Naive thymus-derived CD8-positive, alpha-beta T cell (primary cell): Measurements from ENCODE around the gene HTT. TPM values are rescaled to one million over a fixed set of nuclear protein-coding genes. Genes with fewer than 3 reads are reported as not detected.

Source experiments
- ATAC-seq, 2 donors: fragments of 150-1000 bp; cut with Tn5 transposase in 1 of 2; sonication (Bioruptor Pico), chemical (Tn5 transposase) in 1 of 2; 1 replicate in 1 of 2; 2 replicates in 1 of 2; pipeline ENCODE4 v1.10.0; 2021; ENCODE audit warnings: mild to moderate bottlenecking in 2 of 2, moderate library complexity in 2 of 2
- POLR2A ChIA-PET: fragments of 350-600 bp; sonication (Branson Sonifier 250); formaldehyde crosslinking; loops from one replicate; lab custom pipeline; 2021; ENCODE audit warnings: antibody characterized with exemption; lab: Charles Lee
- DNase-seq, 10 donors: peaks; one replicate each; pipeline versions ENCODE4 v3.0.0 to v3.0.0-alpha.2; 2020 to 2022
- H3K27ac Mint-ChIP-seq, 10 donors: one replicate each; pipeline ENCODE4 v1.8.0; 2020 to 2022; ENCODE audit warnings: mild to moderate bottlenecking in 10 of 10, mixed read lengths in 10 of 10, moderate library complexity in 4 of 10, inconsistent platforms in 1 of 10
- H3K27me3 Mint-ChIP-seq, 5 donors: one replicate each; pipeline ENCODE4 v1.8.0; 2021 to 2022; ENCODE audit warnings: mixed read lengths in 5 of 5
- H3K36me3 Mint-ChIP-seq, 3 donors: one replicate each; pipeline ENCODE4 v1.8.0; 2020 to 2022; ENCODE audit warnings: mixed read lengths in 3 of 3, mild to moderate bottlenecking in 2 of 3, inconsistent platforms in 1 of 3
- H3K4me1 Mint-ChIP-seq, 4 donors: one replicate each; pipeline ENCODE4 v1.8.0; 2021 to 2022; ENCODE audit warnings: mixed read lengths in 4 of 4
- H3K4me3 Mint-ChIP-seq, 10 donors: one replicate each; pipeline ENCODE4 v1.8.0; 2020 to 2022; ENCODE audit warnings: mild to moderate bottlenecking in 10 of 10, mixed read lengths in 10 of 10, moderate library complexity in 6 of 10, inconsistent platforms in 1 of 10
- H3K9me3 Mint-ChIP-seq, 9 donors: one replicate each; pipeline ENCODE4 v1.8.0; 2020 to 2022; ENCODE audit warnings: mixed read lengths in 9 of 9, mild to moderate bottlenecking in 3 of 9, inconsistent platforms in 1 of 9, moderate library complexity in 1 of 9
- polyA plus RNA-seq, 3 donors: library from polyadenylated mRNA; unstranded; fragments of 300-500 nt; fragmentation: Illumina TruSeq; gene quantifications; one replicate each; pipeline ENCODE4 v1.2.3, GENCODE V29; 2021
- total RNA-seq, 8 experiments: library from RNA in 2 of 8; stranded (reverse) in 2 of 8; gene quantifications; one replicate each; pipeline ENCODE4 v1.2.3 and lab custom pipeline; 2021 to 2026

Gene HTT
- total and polyA plus RNA-seq, 5 experiments from 2014 or later, result 2.2 to 64.6 (median 5.0) TPM

DNA sequence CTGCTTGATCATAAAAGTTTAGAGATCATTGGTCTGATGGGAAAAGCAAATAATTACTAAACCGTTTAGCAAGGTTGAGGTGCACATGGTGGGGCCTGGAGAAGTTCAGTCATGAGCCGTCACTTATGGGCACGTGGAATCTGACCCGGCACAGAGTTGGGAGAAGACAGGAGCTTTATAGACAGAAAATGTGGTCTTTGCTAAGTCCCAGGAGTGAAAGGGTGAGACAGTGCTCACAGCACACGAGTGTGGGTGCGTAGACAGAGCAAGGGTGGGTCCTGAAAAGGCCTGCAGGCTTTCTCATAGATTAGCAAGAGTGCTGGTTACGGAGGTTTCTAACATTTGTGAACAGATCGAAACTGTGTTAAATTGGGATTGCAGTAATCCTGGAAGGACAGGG, 43.8 kb downstream of the HTT start:
- H3K4me1 Mint-ChIP-seq, result peaks cover 6 to 7% (median 7%) of the 10 kb centered on the region in 4 donors
- H3K27me3 Mint-ChIP-seq, result no peaks in the 10 kb centered on the region
- DNase-seq (no peak), ATAC-seq (no peak)
- H3K27ac Mint-ChIP-seq, result peak overlapping the region in 3 of 10 donors; percentile 7 to 57 (median 34)
- H3K36me3 Mint-ChIP-seq, result peaks cover 4 to 96% (median 16%) of the 10 kb centered on the region in 3 donors
- H3K4me3 Mint-ChIP-seq, result no peak overlapping the region
- no peaks in the 10 kb centered on the region for H3K9me3 Mint-ChIP-seq
- POLR2A ChIA-PET, result no interaction called here

DNA sequence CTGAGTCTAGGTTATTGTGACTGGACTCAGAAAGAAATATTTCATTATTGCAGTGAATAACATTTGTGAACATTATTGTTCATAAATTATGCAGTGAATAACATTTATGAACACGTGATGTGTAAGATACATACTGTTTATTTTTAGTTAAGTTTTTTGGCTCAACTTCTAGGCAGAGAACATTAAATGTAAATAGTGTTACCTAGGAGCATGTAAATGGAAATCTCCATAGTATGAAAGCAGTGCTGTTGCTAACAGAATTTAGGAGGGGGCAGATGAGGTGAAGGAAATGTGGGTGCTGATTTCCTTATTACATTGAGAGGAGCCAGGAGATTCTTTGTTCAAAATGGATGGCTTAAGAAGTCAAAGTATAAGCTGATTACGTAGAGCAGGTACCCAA, 45.0 kb downstream of the HTT start:
- peaks cover 4 to 94% (median 16%) of the 10 kb centered on the region in 3 donors for H3K36me3 Mint-ChIP-seq
- no peak overlapping the region for H3K4me3 Mint-ChIP-seq
- H3K9me3 Mint-ChIP-seq, result no peaks in the 10 kb centered on the region
- POLR2A ChIA-PET, result no interaction called here
- H3K4me1 Mint-ChIP-seq, result peaks cover 6 to 7% (median 7%) of the 10 kb centered on the region in 4 donors
- ATAC-seq, result no peak
- H3K27ac Mint-ChIP-seq, result no peak overlapping the region
- no peaks in the 10 kb centered on the region for H3K27me3 Mint-ChIP-seq
- DNase-seq, result no peak

DNA sequence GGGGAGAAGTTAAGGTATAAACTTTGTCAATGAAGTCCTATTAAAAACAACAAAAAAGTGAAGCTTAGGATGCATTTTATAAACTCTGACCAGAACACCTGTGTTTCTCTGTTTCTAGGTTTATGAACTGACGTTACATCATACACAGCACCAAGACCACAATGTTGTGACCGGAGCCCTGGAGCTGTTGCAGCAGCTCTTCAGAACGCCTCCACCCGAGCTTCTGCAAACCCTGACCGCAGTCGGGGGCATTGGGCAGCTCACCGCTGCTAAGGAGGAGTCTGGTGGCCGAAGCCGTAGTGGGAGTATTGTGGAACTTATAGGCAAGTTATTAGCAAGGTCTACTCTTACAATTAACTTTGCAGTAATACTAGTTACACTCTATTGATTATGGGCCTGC, 46.6 kb downstream of the HTT start:
- Mint-ChIP-seq H3K27me3 (no peaks in the 10 kb centered on the region), H3K36me3 (peaks cover 4 to 88% (median 11%) of the 10 kb centered on the region in 3 donors), H3K4me3 (no peak overlapping the region), H3K9me3 (no peaks in the 10 kb centered on the region), H3K4me1 (peaks cover 6 to 7% (median 7%) of the 10 kb centered on the region in 4 donors), H3K27ac (peak overlapping the region in 3 of 10 donors; percentile 11 to 37 (median 12))
- POLR2A ChIA-PET, result interaction anchor here (0.6 kb wide), 1 partner anchor 105 kb away, joined by 7 read pairs; no protein-coding TSS in a partner anchor
- ATAC-seq (no peak), DNase-seq (no peak)

DNA sequence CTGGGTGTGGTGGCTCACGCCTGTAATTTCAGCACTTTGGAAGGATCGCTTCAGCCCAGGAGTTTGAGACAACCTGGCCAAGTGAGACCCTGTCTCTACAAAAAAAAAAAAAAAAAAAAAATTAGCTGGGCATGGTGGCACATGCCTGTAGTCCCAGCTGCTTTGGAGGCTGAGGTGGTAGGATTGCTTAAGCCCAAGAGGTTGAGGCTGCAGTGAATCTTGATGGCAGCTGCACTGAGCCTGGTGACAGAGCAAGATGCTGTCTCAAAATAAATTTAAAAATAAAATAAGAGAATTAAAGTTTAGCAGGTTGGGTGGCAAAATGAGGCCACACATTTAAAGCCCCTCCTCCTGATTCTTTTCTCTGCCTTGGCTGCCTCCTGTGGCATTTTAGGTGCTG, 47.1 kb downstream of the HTT start:
- H3K36me3 Mint-ChIP-seq, result peaks cover 4 to 87% (median 11%) of the 10 kb centered on the region in 3 donors
- no peak overlapping the region for H3K4me3 Mint-ChIP-seq
- H3K9me3 Mint-ChIP-seq, result no peaks in the 10 kb centered on the region
- no peak for ATAC-seq
- no peak overlapping the region for H3K27ac Mint-ChIP-seq
- POLR2A ChIA-PET, result interaction anchor here (0.6 kb wide), 1 partner anchor 239 kb away, joined by 3 read pairs; no protein-coding TSS in a partner anchor
- DNase-seq, result no peak
- peaks cover 6 to 7% (median 7%) of the 10 kb centered on the region in 4 donors for H3K4me1 Mint-ChIP-seq
- no peaks in the 10 kb centered on the region for H3K27me3 Mint-ChIP-seq

DNA sequence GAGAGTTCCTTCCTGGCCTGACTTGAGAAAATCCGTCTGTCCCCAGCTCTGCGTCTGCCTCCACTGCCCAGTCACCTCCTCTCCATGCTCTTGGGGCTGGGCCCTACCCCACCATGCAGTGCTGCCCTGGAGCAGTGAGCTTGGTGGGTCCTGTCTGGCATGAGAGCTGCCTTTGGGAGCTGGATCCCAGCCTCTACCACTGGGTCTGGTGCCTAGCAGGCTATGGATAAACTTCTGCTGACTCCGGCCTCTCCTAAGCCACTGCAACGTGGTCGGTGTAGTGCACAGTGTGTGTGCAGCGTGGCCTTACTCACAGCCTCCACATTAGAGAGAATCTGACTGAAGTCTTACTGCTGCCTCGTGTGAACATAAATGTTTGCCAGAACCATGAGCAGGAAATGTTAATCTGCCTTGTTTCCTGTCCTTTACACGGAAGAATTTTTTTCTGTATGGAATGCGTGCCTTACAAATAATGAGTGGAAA, 47.6 kb downstream of the HTT start:
- H3K4me3 Mint-ChIP-seq, result peak overlapping the region in 1 of 10 donors; percentile 10
- no peaks in the 10 kb centered on the region for H3K27me3 Mint-ChIP-seq
- H3K4me1 Mint-ChIP-seq, result peaks cover 6 to 7% (median 7%) of the 10 kb centered on the region in 4 donors
- peak overlapping the region in 9 of 10 donors; percentile 0 to 86 (median 33) for H3K27ac Mint-ChIP-seq
- H3K36me3 Mint-ChIP-seq, result peaks cover 4 to 88% (median 16%) of the 10 kb centered on the region in 3 donors
- DNase-seq (no peak), ATAC-seq (peak in 1 of 2 donors; percentile 18)
- no peaks in the 10 kb centered on the region for H3K9me3 Mint-ChIP-seq
- POLR2A ChIA-PET, result interaction anchor here (0.6 kb wide), 1 partner anchor 240 kb away, joined by 3 read pairs; no protein-coding TSS in a partner anchor

DNA sequence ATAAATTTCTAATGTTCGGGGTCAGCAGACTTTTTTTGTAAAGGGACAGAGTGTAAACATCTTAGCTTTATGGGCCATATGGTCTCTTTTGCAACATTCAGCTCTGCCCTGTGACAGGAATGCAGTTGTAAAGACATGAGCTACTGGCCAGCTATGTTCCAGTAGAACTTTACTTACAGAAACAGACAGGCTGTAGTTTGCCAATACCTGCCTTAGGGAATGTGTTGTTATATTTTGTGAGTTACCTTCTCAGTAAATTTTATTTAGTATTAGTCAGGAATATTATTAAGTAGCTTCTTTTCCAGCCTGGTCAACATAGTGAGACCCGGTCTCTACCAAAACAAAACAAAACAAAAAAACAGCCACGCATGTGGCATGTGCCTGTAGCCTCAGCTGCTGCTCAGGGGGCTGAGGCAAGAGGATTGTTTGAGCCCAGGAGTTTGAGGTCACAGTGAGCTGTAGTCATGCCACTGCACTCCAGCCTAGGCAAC, 48.7 kb downstream of the HTT start:
- H3K36me3 Mint-ChIP-seq, result peaks cover 6 to 87% (median 20%) of the 10 kb centered on the region in 3 donors
- H3K27ac Mint-ChIP-seq, result peak overlapping the region in 5 of 10 donors; percentile 16 to 86 (median 53)
- no peak for DNase-seq
- no peaks in the 10 kb centered on the region for H3K27me3 Mint-ChIP-seq
- no peaks in the 10 kb centered on the region for H3K9me3 Mint-ChIP-seq
- no peak overlapping the region for H3K4me3 Mint-ChIP-seq
- POLR2A ChIA-PET, result no interaction called here
- H3K4me1 Mint-ChIP-seq, result peaks cover 6 to 7% (median 7%) of the 10 kb centered on the region in 4 donors
- ATAC-seq, result no peak

DNA sequence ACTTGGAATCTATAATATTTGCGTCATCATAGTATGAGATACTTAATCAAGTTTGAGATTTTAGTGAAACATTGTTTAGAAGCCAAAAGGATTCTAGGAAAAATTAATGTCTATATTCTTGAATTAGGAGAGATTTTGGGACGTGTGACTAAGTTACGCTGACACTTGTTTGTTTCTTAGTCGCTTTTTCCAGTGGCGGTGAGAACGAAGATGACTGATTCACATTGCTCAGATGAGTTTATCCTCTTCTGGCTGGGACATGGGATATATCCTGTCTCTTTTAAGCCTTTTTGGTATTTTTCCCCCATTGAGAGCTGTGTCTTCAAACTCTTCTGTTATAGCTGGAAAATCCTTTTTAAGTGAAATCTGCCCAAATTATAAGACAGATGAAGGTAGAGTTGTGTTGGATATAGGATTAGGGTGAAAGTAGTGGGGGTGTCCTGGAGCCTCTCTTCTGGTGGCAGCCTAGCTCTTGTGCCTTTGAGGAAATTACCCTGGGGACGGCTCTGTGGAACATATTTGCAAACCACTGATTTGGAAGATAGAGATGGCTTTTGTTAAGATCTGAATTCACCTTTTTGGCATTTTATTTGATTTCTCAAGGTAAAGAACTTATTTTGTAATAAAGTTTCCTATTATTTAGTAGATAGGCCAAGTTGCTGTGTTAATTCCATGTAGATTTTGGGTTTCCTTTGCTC, 49.7 kb downstream of the HTT start:
- no peak for ATAC-seq
- POLR2A ChIA-PET, result no interaction called here
- Mint-ChIP-seq H3K4me3 (no peak overlapping the region), H3K9me3 (no peaks in the 10 kb centered on the region), H3K27ac (peak overlapping the region in 1 of 10 donors; percentile 16), H3K36me3 (peaks cover 14 to 86% (median 18%) of the 10 kb centered on the region in 3 donors), H3K4me1 (peaks cover 6 to 7% (median 7%) of the 10 kb centered on the region in 4 donors), H3K27me3 (no peaks in the 10 kb centered on the region)
- no peak for DNase-seq

DNA sequence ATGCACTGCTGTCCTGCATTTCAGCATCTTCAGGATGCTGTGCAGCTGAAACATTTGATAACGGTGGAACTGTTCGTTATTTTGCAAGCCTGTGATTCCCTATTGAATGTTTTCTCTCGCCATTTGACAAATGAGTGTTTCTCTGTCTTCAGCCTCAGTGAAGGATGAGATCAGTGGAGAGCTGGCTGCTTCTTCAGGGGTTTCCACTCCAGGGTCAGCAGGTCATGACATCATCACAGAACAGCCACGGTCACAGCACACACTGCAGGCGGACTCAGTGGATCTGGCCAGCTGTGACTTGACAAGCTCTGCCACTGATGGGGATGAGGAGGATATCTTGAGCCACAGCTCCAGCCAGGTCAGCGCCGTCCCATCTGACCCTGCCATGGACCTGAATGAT, 52.6 kb downstream of the HTT start:
- H3K36me3 Mint-ChIP-seq, result peaks cover 23 to 88% (median 29%) of the 10 kb centered on the region in 3 donors
- POLR2A ChIA-PET, result interaction anchor here (0.7 kb wide), 1 partner anchor 31 kb away, joined by 3 read pairs; no protein-coding TSS in a partner anchor
- DNase-seq, result no peak
- no peak overlapping the region for H3K27ac Mint-ChIP-seq
- H3K9me3 Mint-ChIP-seq, result no peaks in the 10 kb centered on the region
- H3K27me3 Mint-ChIP-seq, result no peaks in the 10 kb centered on the region
- H3K4me3 Mint-ChIP-seq, result no peak overlapping the region
- ATAC-seq, result no peak
- peaks cover 3 to 4% (median 3%) of the 10 kb centered on the region in 4 donors for H3K4me1 Mint-ChIP-seq

DNA sequence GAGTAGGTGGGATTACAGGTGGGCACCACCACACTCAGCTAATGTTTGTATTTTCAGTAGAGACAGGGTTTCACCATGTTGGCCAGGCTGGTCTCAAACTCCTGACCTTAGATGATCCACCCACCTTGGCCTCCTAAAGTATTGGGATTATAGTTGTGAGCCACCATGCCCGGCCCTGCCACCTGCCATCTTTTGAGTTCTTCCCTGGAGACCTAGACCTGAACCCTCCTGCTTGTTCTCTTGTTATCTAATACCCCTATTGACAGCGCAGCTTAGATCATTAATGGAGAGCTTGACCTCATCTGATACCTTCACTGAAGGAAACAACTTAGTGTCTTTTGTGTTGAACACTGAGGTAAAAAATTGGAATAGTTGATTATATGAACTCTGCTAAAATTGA, 53.6 kb downstream of the HTT start:
- POLR2A ChIA-PET, result no interaction called here
- Mint-ChIP-seq H3K9me3 (no peaks in the 10 kb centered on the region), H3K4me3 (no peak overlapping the region), H3K4me1 (no peaks in the 10 kb centered on the region), H3K36me3 (peaks cover 23 to 87% (median 37%) of the 10 kb centered on the region in 3 donors), H3K27ac (peak overlapping the region in 1 of 10 donors; percentile 59), H3K27me3 (no peaks in the 10 kb centered on the region)
- DNase-seq, result no peak
- no peak for ATAC-seq

DNA sequence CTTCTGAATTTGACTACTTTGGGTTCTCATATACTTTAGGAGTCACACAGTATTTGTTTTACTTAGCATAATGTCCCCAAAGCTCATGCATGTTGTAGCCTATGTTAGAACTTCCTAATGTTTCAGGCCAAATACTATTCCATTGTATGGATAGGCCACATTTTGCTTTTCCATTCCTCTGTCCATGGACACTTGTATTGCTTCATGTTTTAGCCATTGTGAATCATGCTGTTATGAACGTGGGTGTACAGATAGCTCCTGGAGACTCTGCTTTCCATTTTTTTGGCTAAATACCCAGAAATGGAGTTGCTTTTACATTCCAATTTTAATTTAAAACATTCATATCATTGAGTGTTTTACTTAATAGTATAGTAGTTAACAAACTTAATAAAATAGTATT, 54.5 kb downstream of the HTT start:
- DNase-seq, result no peak
- Mint-ChIP-seq H3K36me3 (peaks cover 23 to 86% (median 37%) of the 10 kb centered on the region in 3 donors), H3K9me3 (no peaks in the 10 kb centered on the region), H3K27me3 (no peaks in the 10 kb centered on the region), H3K4me1 (peaks cover 0 to 2% (median 0%) of the 10 kb centered on the region in 4 donors), H3K4me3 (no peak overlapping the region), H3K27ac (no peak overlapping the region)
- ATAC-seq, result no peak
- POLR2A ChIA-PET, result interaction anchor here (0.6 kb wide), 1 partner anchor 1261 kb away, joined by 3 read pairs; no protein-coding TSS in a partner anchor

DNA sequence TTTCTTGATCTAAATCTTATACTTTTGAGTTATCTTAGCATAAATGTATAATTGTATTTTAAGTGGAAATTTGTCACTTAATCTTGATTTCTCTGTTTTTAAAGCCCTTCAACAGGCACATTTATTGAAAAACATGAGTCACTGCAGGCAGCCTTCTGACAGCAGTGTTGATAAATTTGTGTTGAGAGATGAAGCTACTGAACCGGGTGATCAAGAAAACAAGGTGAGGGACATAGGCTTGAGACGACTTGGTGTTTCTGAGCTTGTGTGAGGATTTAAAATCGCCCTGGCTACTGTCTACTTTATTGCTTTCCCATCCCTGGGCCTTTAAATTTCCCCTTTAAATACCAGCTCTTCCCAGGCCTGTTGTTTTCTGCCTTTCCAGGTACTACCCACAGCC, 55.7 kb downstream of the HTT start:
- no peak for ATAC-seq
- POLR2A ChIA-PET, result no interaction called here
- no peak overlapping the region for H3K27ac Mint-ChIP-seq
- H3K4me1 Mint-ChIP-seq, result peaks cover 0 to 2% (median 0%) of the 10 kb centered on the region in 4 donors
- no peak for DNase-seq
- H3K9me3 Mint-ChIP-seq, result no peaks in the 10 kb centered on the region
- no peak overlapping the region for H3K4me3 Mint-ChIP-seq
- H3K27me3 Mint-ChIP-seq, result no peaks in the 10 kb centered on the region
- peaks cover 23 to 89% (median 42%) of the 10 kb centered on the region in 3 donors for H3K36me3 Mint-ChIP-seq

DNA sequence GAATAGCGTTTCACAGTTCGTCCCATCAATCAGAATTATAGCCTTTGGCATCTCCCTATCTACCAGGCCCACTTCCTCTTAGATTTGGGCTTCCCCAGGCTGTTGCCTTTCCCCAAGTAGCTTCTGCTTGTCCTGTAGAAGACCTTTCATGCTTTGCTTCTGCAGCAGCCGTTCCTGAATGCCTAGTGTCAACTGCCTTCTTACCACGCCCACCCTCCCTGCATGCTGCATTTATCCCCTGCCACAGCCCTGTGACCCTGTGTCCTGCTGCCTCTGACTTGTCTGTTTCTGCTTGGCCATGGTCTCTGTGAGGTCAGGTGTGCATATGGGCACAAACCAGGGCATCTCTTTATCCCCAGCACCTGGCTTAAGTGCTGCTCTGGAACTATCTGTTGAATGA, 56.3 kb downstream of the HTT start:
- DNase-seq (no peak), ATAC-seq (no peak)
- peaks cover 0 to 2% (median 0%) of the 10 kb centered on the region in 4 donors for H3K4me1 Mint-ChIP-seq
- H3K9me3 Mint-ChIP-seq, result no peaks in the 10 kb centered on the region
- POLR2A ChIA-PET, result no interaction called here
- peak overlapping the region in 1 of 10 donors; percentile 28 for H3K27ac Mint-ChIP-seq
- H3K36me3 Mint-ChIP-seq, result peaks cover 23 to 89% (median 44%) of the 10 kb centered on the region in 3 donors
- no peak overlapping the region for H3K4me3 Mint-ChIP-seq
- no peaks in the 10 kb centered on the region for H3K27me3 Mint-ChIP-seq

DNA sequence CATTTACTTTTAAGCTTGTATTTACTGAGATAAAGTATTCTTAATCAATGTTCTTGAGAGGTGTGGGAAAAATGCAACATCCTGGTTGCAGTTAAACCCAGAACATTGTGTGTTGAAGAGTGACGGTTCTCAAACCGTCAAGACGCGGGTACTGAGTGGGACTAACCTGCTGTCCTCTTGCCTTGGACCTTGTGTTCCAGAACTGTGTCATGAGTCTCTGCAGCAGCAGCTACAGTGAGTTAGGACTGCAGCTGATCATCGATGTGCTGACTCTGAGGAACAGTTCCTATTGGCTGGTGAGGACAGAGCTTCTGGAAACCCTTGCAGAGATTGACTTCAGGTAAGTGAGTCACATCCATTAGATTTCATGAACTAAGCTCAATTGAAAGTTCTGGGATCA, 59.7 kb downstream of the HTT start:
- ATAC-seq (no peak), DNase-seq (no peak)
- H3K4me1 Mint-ChIP-seq, result peaks cover 0 to 2% (median under 1%) of the 10 kb centered on the region in 4 donors
- H3K36me3 Mint-ChIP-seq, result peaks cover 13 to 89% (median 40%) of the 10 kb centered on the region in 3 donors
- H3K4me3 Mint-ChIP-seq, result no peak overlapping the region
- no peaks in the 10 kb centered on the region for H3K9me3 Mint-ChIP-seq
- peak overlapping the region in 3 of 10 donors; percentile 15 to 66 (median 49) for H3K27ac Mint-ChIP-seq
- POLR2A ChIA-PET, result interaction anchor here (0.5 kb wide), 1 partner anchor 49 kb away, joined by 3 read pairs; no protein-coding TSS in a partner anchor
- H3K27me3 Mint-ChIP-seq, result no peaks in the 10 kb centered on the region
